ENCODE results near the gene ORAI2.
"Not testable (repeated sequence)": the region's sequence is repeated elsewhere in the genome, so short reads cannot be mapped to it uniquely, and the experiment has no call there.

ORAI2 gene

GRCh38 chr7:102447311-102447710, 13.9 kb downstream of the ORAI2 start:
- DNase-seq (ENCODE audit: low read depth in 2 of 2), result no peak

GRCh38 chr7:102449136-102449535, 15.8 kb downstream of the ORAI2 start:
- DNase-seq (ENCODE audit: low read depth in 2 of 2), result no peak

- peak in 1 of 2 donors; percentile 36 for DNase-seq (ENCODE audit: low read depth in 2 of 2)
Observed at GRCh38 chr7:102450242-102450641, 16.9 kb downstream of the ORAI2 start.

DNA sequence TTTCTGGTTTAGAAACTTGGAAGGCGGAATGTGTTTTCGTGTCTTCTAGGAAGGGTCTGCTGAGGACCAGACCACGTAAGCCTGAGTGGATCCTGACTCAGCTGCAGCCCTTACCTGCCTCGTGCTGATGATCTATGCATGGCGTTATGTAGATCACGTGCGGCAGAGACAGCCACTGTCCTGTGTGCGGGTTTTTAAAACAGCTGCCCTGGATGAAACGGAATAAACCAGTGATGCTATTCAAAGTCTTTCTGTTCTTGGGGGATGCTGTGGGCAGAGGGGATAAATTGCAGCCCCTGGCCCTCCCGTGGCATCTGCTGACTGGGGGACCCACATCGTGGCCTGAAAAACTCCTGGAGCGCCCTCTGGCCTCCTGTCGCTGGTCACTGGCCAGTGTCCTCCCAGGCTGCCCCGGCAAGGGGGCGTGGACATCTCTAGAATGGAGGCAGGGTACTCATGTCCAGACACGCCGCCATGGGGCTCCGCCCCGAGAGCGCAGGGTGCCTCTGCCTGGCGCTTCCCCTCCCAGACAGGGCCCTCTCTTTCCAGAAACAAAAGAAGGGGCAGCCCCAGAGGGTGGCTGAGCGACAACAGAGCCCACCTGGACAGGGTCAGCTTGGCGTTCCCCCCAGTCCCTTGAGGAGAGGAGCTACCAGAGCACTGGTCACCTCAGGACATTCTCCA, 18.1 kb downstream of the ORAI2 start:
- no peak for DNase-seq (ENCODE audit: low read depth in 2 of 2)

GRCh38 chr7:102452451-102452850, 19.1 kb downstream of the ORAI2 start:
- no peak for DNase-seq (ENCODE audit: low read depth in 2 of 2)

DNA sequence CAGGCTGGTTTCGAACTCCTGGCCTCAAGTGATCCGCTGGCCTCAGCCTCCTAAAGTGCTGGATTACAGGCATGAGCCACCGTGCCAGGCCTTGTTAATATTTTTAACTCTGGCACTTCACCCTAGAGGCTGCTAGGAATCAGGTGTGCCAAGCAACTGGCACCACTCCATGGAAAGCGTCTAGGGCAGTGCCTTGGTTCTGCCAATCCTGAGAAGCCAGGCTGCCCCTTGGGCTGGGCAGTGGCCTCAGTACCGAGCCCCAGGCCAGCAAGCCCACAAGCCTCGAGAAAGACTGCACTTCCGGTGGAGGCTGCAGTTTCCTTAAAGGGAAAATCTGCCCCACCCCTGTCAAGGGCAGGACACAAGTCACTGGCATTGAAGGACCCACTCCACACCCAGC, 19.9 kb downstream of the ORAI2 start:
- DNase-seq (ENCODE audit: low read depth in 2 of 2), result no peak

DNA sequence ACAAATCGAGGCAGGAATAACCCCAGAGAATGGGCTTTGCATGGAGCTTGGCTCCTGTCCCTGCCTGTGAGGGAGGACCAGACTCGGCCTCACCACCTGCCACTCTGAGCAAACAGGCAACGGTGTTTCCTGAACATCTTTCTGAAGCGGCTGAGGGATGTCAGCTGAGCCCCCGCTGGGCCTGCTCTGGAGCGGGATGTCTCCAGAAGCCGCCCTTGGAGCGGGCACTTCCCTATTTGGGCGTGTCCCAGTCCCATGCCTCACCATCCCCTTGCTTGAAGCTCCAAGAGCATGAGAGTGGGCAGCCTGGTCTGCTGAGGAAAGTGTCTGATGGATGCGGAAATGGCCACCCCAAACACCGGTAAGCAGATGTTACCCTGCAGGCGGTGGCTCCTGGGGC, 21.1 kb downstream of the ORAI2 start:
- no peak for DNase-seq (ENCODE audit: low read depth in 2 of 2)

GRCh38 chr7:102454932-102455331, 21.6 kb downstream of the ORAI2 start:
- not testable (repeated sequence) for DNase-seq (ENCODE audit: low read depth in 2 of 2)

DNA sequence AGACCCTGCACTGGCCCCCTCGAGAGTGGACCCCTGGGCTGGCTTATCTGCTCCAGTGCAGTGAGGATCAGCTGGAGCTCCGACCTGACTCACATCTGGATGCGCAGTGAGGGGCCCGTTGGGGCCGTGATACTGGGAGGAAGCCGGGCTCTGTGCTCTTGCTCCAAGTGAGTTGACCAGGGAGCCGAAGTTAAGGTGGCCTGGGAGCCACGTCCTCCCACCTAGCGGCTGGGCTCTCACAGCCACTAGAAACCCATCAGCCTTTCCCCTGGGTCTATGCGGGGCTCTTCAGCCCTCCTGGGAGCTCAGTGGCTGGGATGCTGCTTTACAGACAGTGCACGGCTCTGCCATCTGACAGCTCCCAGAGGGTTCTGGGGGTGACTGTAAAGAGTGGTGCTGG, 22.2 kb downstream of the ORAI2 start:
- DNase-seq (ENCODE audit: low read depth in 2 of 2), result no peak

DNA sequence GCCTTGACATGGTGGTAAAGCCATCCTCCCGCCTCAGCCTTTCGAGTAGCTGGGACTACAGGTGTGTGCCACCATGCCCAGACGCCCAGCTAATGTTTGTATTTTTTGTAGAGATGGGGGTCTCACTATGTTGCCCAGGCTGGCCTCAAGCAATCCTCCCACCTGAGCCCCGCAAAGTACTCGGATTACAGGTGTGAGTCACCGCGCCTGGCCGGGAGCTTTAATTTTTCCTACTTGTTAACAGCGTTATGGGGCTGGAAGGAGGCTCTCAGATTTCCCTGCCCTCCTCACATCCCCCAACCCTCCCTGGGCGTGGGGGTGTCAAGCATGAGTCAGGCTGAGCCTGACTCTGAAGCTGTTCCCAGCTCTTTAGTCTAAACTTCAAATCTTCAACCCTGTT, 23.0 kb downstream of the ORAI2 start:
- no peak for DNase-seq (ENCODE audit: low read depth in 2 of 2)

- no peak for DNase-seq (ENCODE audit: low read depth in 2 of 2)
Observed at GRCh38 chr7:102457352-102457924, 24.1 kb downstream of the ORAI2 start.

- no peak for DNase-seq (ENCODE audit: low read depth in 2 of 2)
Observed at GRCh38 chr7:102459221-102459844, 26.0 kb downstream of the ORAI2 start.

DNA sequence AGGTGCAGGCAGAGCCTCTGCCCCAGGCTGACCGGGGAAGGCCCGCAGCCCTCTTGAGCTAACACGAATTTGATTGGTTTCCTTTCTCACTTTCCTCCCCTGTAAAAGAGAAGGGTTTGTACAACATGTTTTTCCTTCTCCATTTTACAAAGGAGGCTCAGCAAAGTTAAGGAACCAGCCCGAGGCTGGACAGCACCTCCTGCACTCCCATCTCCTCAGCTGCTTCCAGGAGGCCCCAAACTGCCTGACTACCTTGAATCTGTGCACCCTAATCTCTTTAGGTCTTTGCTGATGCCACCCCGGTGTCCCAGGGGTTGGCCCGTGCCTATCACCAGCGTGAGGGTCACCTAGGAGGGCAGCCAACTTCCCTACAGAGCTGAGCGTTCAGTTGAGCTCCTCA, 27.1 kb downstream of the ORAI2 start:
- no peak for DNase-seq (ENCODE audit: low read depth in 2 of 2)

DNA sequence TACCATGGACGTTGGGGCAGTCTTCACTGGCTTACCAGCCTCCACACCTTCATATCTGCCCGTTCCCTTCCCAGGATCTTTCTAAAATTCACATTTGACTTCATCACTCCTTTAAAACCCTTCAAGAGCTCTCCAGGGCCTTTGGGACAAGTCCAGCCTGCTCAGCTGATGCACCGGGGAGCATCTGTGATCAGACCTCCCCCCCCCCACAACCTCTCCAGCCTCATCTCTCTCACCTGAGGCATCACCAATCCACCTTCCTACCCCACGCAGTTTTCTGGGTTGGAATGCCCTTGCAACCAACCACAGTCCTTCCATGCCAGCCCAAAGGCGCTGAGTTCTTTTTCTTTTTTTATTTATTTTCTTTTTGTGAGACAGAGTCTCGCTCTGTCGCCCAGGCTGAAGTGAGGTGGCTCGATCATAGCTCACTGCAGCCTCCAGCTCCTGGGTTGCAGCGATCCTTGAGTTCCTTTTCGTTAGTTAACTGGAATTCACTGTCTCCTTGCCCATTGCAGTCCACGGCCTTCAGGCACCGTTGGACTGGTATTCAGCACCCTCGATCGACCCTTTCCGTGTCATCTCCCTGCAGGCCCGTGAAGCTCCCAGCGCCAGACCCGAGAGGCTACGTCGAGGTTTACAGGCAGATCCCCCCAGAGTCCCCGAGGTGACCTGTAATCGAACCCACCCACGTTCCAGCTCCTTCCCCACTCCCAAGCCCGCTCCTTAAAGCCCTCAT, 30.6 kb downstream of the ORAI2 start:
- DNase-seq (ENCODE audit: low read depth in 2 of 2), result no peak

DNA sequence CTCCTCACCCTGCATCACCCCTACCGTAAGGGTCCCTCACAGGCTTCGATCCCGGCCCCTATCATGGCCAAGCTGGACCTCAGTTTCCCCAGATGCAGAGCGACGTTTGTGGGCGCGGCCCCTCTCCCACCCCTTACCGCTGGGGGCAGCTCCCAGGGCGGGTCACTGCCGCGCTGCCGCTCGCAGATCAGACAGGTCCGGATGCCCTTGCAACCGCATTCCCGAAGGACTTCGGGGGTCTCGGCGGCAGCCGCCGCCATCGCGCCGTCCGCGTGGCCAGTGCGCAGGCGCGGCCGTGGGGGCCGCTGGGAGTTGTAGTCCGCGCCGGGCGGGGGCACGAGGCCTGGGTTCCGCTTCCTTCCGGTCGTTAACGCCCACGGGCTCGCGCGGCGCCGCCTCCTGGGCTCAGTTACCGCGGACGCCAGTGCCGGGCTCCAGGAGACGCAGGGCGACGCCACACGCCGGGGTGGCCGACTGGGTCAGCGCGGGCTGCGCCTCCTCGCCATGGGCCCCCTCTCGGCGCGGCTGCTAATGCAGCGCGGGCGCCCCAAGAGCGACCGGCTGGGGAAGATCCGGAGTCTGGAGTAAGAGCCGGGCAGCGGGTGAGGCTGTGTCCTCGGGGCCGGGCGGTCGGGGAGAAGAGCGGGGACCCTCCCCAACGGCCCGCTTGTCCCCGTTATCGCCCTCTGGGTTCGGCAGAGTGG, 31.4 kb downstream of the ORAI2 start, which contains the start of the genes ALKBH4 and LRWD1:
Gene ALKBH4, minus strand, starts transcription at position 287 of the 704 bp plus-strand sequence. Its CDS starts 27 bp downstream, at position 260.
Gene LRWD1, plus strand, starts transcription at position 408 of the 704 bp plus-strand sequence. Its CDS starts 97 bp downstream, at position 505.
- DNase-seq (ENCODE audit: low read depth in 2 of 2), result peak; percentile 87 to 90

DNA sequence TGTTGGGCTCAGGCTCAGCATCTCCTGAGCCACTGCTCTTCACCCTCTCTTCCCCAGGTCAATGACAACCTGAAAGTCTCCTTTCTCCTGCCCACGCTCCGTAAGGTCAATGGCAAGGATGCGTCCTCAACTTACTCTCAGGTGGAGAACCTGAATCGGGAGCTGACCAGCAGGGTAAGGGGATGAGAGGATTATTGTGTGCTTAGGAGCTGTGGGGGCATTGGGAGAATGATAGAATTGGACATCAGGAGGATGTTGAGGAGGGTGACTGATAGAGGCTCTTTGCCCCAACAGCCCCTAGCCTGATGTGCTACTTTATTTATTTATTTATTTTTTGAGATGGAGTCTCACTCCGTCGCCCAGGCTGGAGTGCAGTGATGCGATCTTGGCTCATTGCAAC, 32.7 kb downstream of the ORAI2 start:
- DNase-seq (ENCODE audit: low read depth in 2 of 2), result no peak

GRCh38 chr7:102467581-102468477, 34.5 kb downstream of the ORAI2 start:
- DNase-seq (ENCODE audit: low read depth in 2 of 2), result no peak

DNA sequence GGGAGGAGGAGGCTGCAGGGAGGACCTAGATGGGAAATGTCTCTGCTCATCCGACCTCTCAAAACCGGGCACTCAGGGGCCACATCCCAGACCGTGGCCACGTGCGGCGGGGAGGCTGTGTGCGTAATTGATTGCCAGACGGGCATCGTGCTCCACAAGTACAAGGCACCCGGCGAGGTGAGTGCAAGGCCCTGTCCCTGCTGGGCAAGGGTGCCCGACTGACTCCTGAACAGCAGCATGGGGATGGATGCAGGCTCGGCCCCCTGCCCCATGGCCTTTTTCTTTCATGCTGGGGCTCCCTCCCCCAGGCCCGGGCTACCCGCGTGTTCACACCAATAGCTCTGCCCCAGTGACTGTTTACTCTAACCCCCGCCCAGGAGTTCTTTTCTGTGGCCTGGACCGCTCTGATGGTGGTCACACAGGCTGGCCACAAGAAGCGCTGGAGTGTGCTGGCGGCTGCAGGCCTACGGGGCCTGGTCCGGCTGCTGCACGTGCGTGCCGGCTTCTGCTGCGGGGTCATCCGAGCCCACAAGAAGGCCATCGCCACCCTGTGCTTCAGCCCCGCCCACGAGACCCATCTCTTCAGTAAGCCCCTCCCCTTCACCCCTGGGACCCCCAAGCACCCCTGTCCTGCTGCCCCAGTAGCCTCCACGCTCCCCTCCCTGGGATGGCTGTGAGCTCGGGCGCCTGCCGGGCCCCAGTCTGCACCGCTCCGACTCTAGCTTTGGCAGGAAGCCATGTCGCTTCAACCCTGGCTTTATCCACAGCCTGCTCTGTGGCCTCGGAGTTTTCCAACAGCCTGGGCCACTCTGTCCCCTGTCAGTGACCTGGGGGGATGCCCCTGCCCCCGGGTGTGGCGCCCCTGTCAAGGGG, 35.3 kb downstream of the ORAI2 start:
- DNase-seq (ENCODE audit: low read depth in 2 of 2), result no peak

GRCh38 chr7:102469351-102469971, 36.1 kb downstream of the ORAI2 start:
- DNase-seq (ENCODE audit: low read depth in 2 of 2), result no peak
